Neural cell (in vitro differentiated cells): ENCODE measurements around the gene EI24. TPM values are rescaled to one million over a fixed set of nuclear protein-coding genes. Genes with fewer than 3 reads are reported as not detected.

ENCODE experiments used
- H2AFZ ChIP-seq: fragments of 200-600, 300-800 bp; sonication (generic), shearing (Covaris generic); 2 replicates; pipeline ENCODE4 v1.6.0; 2014; ENCODE audit warnings: low read depth, mild to moderate bottlenecking, antibody characterized with exemption, low read length, moderate library complexity
- H3F3A ChIP-seq: fragments of 200-600 bp; shearing (Covaris generic); 2 replicates; pipeline ENCODE4 v1.6.1; 2016; ENCODE audit warnings: mild to moderate bottlenecking, moderate library complexity, mixed read lengths, antibody characterized with exemption, low read length; ENCODE audit not compliant: insufficient read depth, poor library complexity, severe bottlenecking
- H3K27ac ChIP-seq: fragments of 200-600, 300-800 bp; sonication (generic), shearing (Covaris generic); 2 replicates; pipeline ENCODE4 v1.5.1; 2014; ENCODE audit warnings: mild to moderate bottlenecking, low read length, moderate library complexity
- H3K27me3 ChIP-seq: fragments of 300-800, 200-600 bp; sonication (generic), shearing (Covaris generic); 2 replicates; pipeline ENCODE4 v1.6.0; 2014; ENCODE audit warnings: mild to moderate bottlenecking, low read depth, low read length, moderate library complexity; ENCODE audit not compliant: insufficient read depth
- H3K36me3 ChIP-seq: fragments of 300-800, 200-600 bp; sonication (generic), shearing (Covaris generic); 2 replicates; pipeline ENCODE4 v1.5.1; 2014; ENCODE audit warnings: mild to moderate bottlenecking, antibody characterized with exemption, low read length, moderate library complexity; ENCODE audit not compliant: insufficient read depth
- H3K4me2 ChIP-seq: fragments of 300-800, 200-600 bp; sonication (generic), shearing (Covaris generic); 2 replicates; pipeline ENCODE4 v1.6.0; 2014; ENCODE audit warnings: mild to moderate bottlenecking, low read length
- H3K4me3 ChIP-seq: fragments of 300-800, 200-600 bp; sonication (generic), shearing (Covaris generic); 2 replicates; pipeline ENCODE4 v1.5.1; 2014; ENCODE audit warnings: mild to moderate bottlenecking, low read length, moderate library complexity
- H3K79me2 ChIP-seq: fragments of 200-600 bp; shearing (Covaris generic); replicated peaks from 2 replicates; pipeline ENCODE4 v1.6.0; 2014; ENCODE audit warnings: mild to moderate bottlenecking, low read length, moderate library complexity; ENCODE audit not compliant: insufficient read depth
- H3K9ac ChIP-seq: fragments of 300-800, 200-600 bp; sonication (generic), shearing (Covaris generic); 2 replicates; pipeline ENCODE4 v1.6.1; 2016; ENCODE audit warnings: mild to moderate bottlenecking, low read length, mixed read lengths
- H3K9me2 ChIP-seq: fragments of 200-600 bp; shearing (Covaris generic); 2 replicates; pipeline ENCODE4 v1.6.1; 2016; ENCODE audit warnings: mild to moderate bottlenecking, low read length, mixed read lengths; ENCODE audit not compliant: insufficient read depth
- H3K9me3 ChIP-seq: fragments of 200-600, 300-800 bp; sonication (generic), shearing (Covaris generic); 2 replicates; pipeline ENCODE4 v1.6.1; 2016; ENCODE audit warnings: mild to moderate bottlenecking, mixed run types, low read length, moderate library complexity, mixed read lengths
- H4K20me1 ChIP-seq: fragments of 200-600 bp; shearing (Covaris generic); 2 replicates; pipeline ENCODE4 v1.6.1; 2016; ENCODE audit warnings: mild to moderate bottlenecking, mixed run types; ENCODE audit not compliant: insufficient read depth
- EP300 ChIP-seq: fragments of 450-650 bp; conservative IDR thresholded peaks from 2 replicates; pipeline ENCODE4 v1.6.1; 2014; ENCODE audit warnings: antibody characterized with exemption, mild to moderate bottlenecking, moderate library complexity; ENCODE audit not compliant: poor library complexity, severe bottlenecking
- EZH2 ChIP-seq: fragments of 200-600, 300-800 bp; shearing (Covaris generic), sonication (generic); IDR thresholded peaks from 2 replicates; pipeline ENCODE4 v1.6.1; 2014; ENCODE audit warnings: antibody characterized with exemption, low read length, borderline replicate concordance, mild to moderate bottlenecking; ENCODE audit not compliant: insufficient read depth, poor library complexity, severe bottlenecking
- MXI1 ChIP-seq: fragments of 450-650 bp; conservative IDR thresholded peaks from 2 replicates; pipeline ENCODE4 v1.6.1; 2014; ENCODE audit warnings: antibody characterized with exemption, mild to moderate bottlenecking; ENCODE audit not compliant: poor library complexity, severe bottlenecking
- POLR2AphosphoS5 ChIP-seq: IDR thresholded peaks from 2 replicates; pipeline ENCODE4 v1.6.1; 2012
- RAD21 ChIP-seq: fragments of 450-650 bp; conservative IDR thresholded peaks from 2 replicates; pipeline ENCODE4 v1.6.1; 2014; ENCODE audit warnings: antibody characterized with exemption, mild to moderate bottlenecking, moderate library complexity
- REST ChIP-seq: IDR thresholded peaks from 2 replicates; pipeline ENCODE4 v1.6.1; 2012; ENCODE audit warnings: borderline replicate concordance
- SMC3 ChIP-seq: fragments of 450-650 bp; conservative IDR thresholded peaks from 2 replicates; pipeline ENCODE4 v1.6.1; 2014; ENCODE audit warnings: antibody characterized with exemption, mild to moderate bottlenecking, moderate library complexity; ENCODE audit not compliant: poor library complexity
- TAF1 ChIP-seq: IDR thresholded peaks from 2 replicates; pipeline ENCODE4 v1.6.1; 2012; ENCODE audit warnings: low read depth
- polyA plus RNA-seq: library from polyadenylated mRNA; depleted of rRNA; stranded (reverse); fragments of >200 nt; gene quantifications from 2 replicates; pipeline ENCODE4 v1.2.3, GENCODE V29; 2014
- TF ChIP-seq, protein P1 (sequence below): fragments of 450-650 bp; IDR thresholded peaks from 2 replicates; pipeline ENCODE4 v1.5.1; 2014; ENCODE audit warnings: antibody characterized with exemption, mild to moderate bottlenecking, moderate library complexity; ENCODE audit not compliant: poor library complexity, severe bottlenecking

Gene EI24
- polyA plus RNA-seq, 1 donor from 2014 or later: 92.5 TPM

- TF ChIP-seq EP300 (no peak), MXI1 (no peak), POLR2AphosphoS5 (no peak)
Measured at GRCh38 chr11:125585487-125585886, 16.2 kb downstream of the EI24 start (continued).

- no peaks in the 10 kb centered on the region for H3K79me2 ChIP-seq
- H3K4me3 ChIP-seq: no peak overlapping the region
- no peak overlapping the region for H3K9ac ChIP-seq
- TF ChIP-seq REST: no peak
- TF ChIP-seq TAF1: no peak
- no peak for TF ChIP-seq EP300
- TF ChIP-seq, protein P1, sequence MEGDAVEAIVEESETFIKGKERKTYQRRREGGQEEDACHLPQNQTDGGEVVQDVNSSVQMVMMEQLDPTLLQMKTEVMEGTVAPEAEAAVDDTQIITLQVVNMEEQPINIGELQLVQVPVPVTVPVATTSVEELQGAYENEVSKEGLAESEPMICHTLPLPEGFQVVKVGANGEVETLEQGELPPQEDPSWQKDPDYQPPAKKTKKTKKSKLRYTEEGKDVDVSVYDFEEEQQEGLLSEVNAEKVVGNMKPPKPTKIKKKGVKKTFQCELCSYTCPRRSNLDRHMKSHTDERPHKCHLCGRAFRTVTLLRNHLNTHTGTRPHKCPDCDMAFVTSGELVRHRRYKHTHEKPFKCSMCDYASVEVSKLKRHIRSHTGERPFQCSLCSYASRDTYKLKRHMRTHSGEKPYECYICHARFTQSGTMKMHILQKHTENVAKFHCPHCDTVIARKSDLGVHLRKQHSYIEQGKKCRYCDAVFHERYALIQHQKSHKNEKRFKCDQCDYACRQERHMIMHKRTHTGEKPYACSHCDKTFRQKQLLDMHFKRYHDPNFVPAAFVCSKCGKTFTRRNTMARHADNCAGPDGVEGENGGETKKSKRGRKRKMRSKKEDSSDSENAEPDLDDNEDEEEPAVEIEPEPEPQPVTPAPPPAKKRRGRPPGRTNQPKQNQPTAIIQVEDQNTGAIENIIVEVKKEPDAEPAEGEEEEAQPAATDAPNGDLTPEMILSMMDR: no peak
- no peak for TF ChIP-seq MXI1
- no peak for TF ChIP-seq POLR2AphosphoS5
- TF ChIP-seq RAD21: no peak
- no peak for TF ChIP-seq EZH2
- TF ChIP-seq SMC3: no peak
- H3F3A ChIP-seq: no peaks in the 10 kb centered on the region
- no peak overlapping the region for H2AFZ ChIP-seq
- H3K27me3 ChIP-seq: no peaks in the 10 kb centered on the region
- H3K4me2 ChIP-seq: no peak overlapping the region
- no peaks in the 10 kb centered on the region for H3K36me3 ChIP-seq
- H3K9me3 ChIP-seq: no peaks in the 10 kb centered on the region
- no peaks in the 10 kb centered on the region for H3K9me2 ChIP-seq
- H4K20me1 ChIP-seq: no peaks in the 10 kb centered on the region
- H3K27ac ChIP-seq: no peak overlapping the region
Measured at GRCh38 chr11:125586623-125587022, 17.3 kb downstream of the EI24 start.

GRCh38 chr11:125587480-125587879 lies 18.2 kb downstream of the EI24 start:
- Histone ChIP-seq H3K27ac (no peak overlapping the region), H3K9me3 (no peaks in the 10 kb centered on the region), H3K9me2 (no peaks in the 10 kb centered on the region), H3F3A (no peaks in the 10 kb centered on the region), H3K9ac (no peak overlapping the region), H3K4me3 (no peak overlapping the region), H4K20me1 (no peaks in the 10 kb centered on the region), H3K79me2 (no peaks in the 10 kb centered on the region), H3K27me3 (no peaks in the 10 kb centered on the region), H2AFZ (no peak overlapping the region), H3K36me3 (no peaks in the 10 kb centered on the region), H3K4me2 (no peak overlapping the region)
- TF ChIP-seq REST: no peak
- no peak for TF ChIP-seq TAF1
- TF ChIP-seq EZH2: no peak
- no peak for TF ChIP-seq RAD21
- TF ChIP-seq SMC3: no peak
- TF ChIP-seq POLR2AphosphoS5: no peak
- TF ChIP-seq, protein P1: no peak
- TF ChIP-seq MXI1: no peak
- TF ChIP-seq EP300: no peak
